GM10266 (cell line): ENCODE results near the gene MSLN.

ENCODE experiments used
- DNase-seq: peaks from one replicate; pipeline ENCODE4 v3.0.0; 2012; ENCODE audit errors: extremely low spot score
- CTCF ChIP-seq: IDR thresholded peaks from 2 replicates; pipeline ENCODE4 v1.5.1; 2012; ENCODE audit warnings: mild to moderate bottlenecking, low read depth; ENCODE audit not compliant: control insufficient read depth, insufficient read depth; ENCODE audit errors: missing control alignments

The MSLN gene

GRCh38 chr16:715477-716199 lies 44.9 kb upstream of the MSLN start:
- no peak for TF ChIP-seq CTCF
- peak; percentile 72 for DNase-seq

GRCh38 chr16:716200-716568 lies 44.4 kb upstream of the MSLN start:
- no peak for DNase-seq
- TF ChIP-seq CTCF = no peak

GRCh38 chr16:716768-717325 lies 43.7 kb upstream of the MSLN start:
- TF ChIP-seq CTCF = no peak
- no peak for DNase-seq

GRCh38 chr16:717450-718245 lies 42.9 kb upstream of the MSLN start:
- DNase-seq = no peak
- TF ChIP-seq CTCF = no peak

GRCh38 chr16:718389-718788 lies 42.1 kb upstream of the MSLN start:
- TF ChIP-seq CTCF = no peak
- DNase-seq = no peak

- TF ChIP-seq CTCF = no peak
- no peak for DNase-seq
Observed at GRCh38 chr16:718922-719321, 41.6 kb upstream of the MSLN start.
